ENCODE measurements around the gene CHMP2A. TPM values are rescaled to one million over a fixed set of nuclear protein-coding genes. Genes with fewer than 3 reads are reported as not detected.
A peak's percentile ranks its signal among the peaks of the same experiment; 100 is the strongest.

CHMP2A gene
- total RNA-seq, 1 experiment from 2014 or later: 109 TPM

DNA sequence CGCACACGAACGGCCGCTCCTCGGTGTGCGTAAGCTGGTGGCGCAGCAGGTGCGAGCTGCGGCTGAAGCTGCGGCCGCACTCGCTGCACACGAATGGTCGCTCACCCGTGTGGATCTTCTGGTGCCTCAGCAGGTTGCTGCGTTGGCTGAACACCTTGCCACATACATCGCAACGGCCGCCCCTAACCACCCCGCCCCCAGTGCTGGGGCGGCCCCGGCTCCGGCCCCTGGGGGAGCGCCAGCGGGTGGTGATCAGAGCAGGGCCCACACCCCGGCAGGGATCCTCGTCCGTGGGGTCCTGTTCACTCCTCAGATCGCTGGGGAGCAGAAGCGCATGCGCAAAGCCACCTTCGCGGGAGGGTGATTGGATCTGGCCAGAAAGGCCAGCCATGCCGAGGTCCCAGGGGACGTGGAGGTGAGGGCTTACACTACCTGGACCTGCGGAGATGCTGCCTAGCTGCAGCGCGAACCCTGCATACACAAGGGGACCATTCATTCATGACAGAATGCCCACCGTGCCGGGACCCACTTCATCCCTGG, 8.2 kb upstream of the CHMP2A start:
- ChIA-PET CTCF (interaction anchor here (0.8 to 3.6 kb wide), 5 partner anchors 8 to 49 kb away, joined by 3 to 20 read pairs (median 6); partner anchors contain the start of gene ZBTB45), POLR2A (interaction anchor here (0.6 to 2.6 kb wide), 5 partner anchors 9 to 43 kb away, joined by 3 to 14 read pairs (median 4); partner anchors contain the start of genes TRIM28 and ZBTB45)
- no peaks in the 10 kb centered on the region for H3K9me3 Mint-ChIP-seq
- DNase-seq (ENCODE audit: low spot score): peak; percentile 30
- no peak for ATAC-seq
- peaks cover 14% of the 10 kb centered on the region for H3K4me1 Mint-ChIP-seq
- 0 out of 2 replicates have a peak, but pooled peaks cover 3% of the 10 kb centered on the region for H3K36me3 Mint-ChIP-seq
- no peak for TF ChIP-seq ZNF138 (CRISPR knock-in tag; conservative IDR thresholded peaks at IDR 0.05)
- TF ChIP-seq E2F5 (CRISPR knock-in tag; IDR thresholded peaks at IDR 0.05): peak; percentile 22; the same call in 1 of the 2 replicates
- no peak overlapping the region for H3K27ac Mint-ChIP-seq
- peak overlapping the region; percentile 66 for H3K4me3 Mint-ChIP-seq
- peaks cover 56% of the 10 kb centered on the region for H3K27me3 Mint-ChIP-seq (ENCODE audit: low read depth)

DNA sequence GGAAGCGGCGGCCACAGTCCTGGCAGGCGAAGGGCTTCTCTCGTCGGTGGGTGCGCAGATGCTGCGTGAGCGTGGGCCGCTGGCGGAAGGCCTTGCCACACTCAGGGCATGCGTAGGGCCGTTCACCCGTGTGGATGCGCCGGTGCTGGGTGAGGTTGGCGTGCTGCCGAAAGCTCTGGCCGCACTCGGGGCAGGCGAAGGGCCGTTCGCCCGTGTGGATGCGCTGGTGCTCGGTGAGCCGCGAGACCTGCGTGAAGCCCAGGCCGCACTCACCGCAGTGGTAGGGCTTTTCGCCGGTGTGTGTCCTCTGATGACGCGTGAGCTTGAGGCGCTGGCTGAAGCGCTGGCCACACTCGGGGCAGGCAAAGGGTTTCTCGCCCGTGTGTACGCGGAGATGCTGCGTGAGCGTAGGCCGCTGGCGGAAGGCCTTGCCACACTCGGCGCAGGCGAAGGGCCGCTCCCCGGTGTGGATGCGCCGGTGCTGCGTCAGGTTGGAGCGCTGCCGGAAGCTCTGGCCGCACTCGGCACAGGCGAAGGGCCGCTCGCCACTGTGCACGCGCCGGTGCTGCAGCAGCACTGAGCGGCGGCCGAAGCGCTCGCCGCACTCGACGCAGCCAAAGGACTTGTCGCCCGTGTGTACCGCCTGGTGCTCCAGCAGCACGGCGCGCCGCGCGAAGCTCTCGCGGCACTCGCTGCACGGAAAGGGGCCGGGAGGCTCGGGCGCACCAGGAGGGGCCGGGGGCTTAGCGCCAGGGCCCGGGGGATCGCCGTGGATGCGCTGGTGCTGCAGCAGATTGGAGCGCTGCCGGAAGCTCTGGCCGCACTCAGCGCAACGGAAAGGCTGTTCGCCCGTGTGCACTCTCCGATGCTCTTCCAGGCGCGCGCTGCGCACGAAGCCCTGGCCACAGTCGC, 7.5 kb upstream of the CHMP2A start:
- H3K36me3 Mint-ChIP-seq: no peaks in the 10 kb centered on the region
- DNase-seq (ENCODE audit: low spot score) (peak; percentile 56), ATAC-seq (peak; percentile 2; the same call in 1 of the 2 replicates)
- peaks cover 19% of the 10 kb centered on the region for H3K4me1 Mint-ChIP-seq
- peak overlapping the region; percentile 66 for H3K4me3 Mint-ChIP-seq
- peaks cover 56% of the 10 kb centered on the region for H3K27me3 Mint-ChIP-seq (ENCODE audit: low read depth)
- H3K27ac Mint-ChIP-seq: no peak overlapping the region
- H3K9me3 Mint-ChIP-seq: no peaks in the 10 kb centered on the region
- ChIA-PET POLR2A (interaction anchor here (0.6 to 2.6 kb wide), 9 partner anchors 9 to 43 kb away, joined by 3 to 14 read pairs (median 4); partner anchors contain the start of genes MZF1, TRIM28 and ZBTB45), CTCF (interaction anchor here (0.8 to 3.6 kb wide), 5 partner anchors 8 to 49 kb away, joined by 3 to 20 read pairs (median 6); partner anchors contain the start of gene ZBTB45)
- TF ChIP-seq ZNF532 (CRISPR knock-in tag; IDR thresholded peaks at IDR 0.05; ENCODE audit: borderline replicate concordance): no peak
- TF ChIP-seq IRF2 (CRISPR knock-in tag; IDR thresholded peaks at IDR 0.05; ENCODE audit: borderline replicate concordance, low read depth): no peak; the same call in 1 of the 2 replicates
- no peak for TF ChIP-seq SP1 (CRISPR knock-in tag; conservative IDR thresholded peaks at IDR 0.05)
- TF ChIP-seq JUN (CRISPR knock-in tag; IDR thresholded peaks at IDR 0.05): peak; percentile 48; the same call in 1 of the 2 replicates
- TF ChIP-seq MAX (CRISPR knock-in tag; IDR thresholded peaks at IDR 0.05): peak; percentile 76
- TF ChIP-seq RORB (CRISPR knock-in tag; IDR thresholded peaks at IDR 0.05): no peak
- TF ChIP-seq, protein P1, sequence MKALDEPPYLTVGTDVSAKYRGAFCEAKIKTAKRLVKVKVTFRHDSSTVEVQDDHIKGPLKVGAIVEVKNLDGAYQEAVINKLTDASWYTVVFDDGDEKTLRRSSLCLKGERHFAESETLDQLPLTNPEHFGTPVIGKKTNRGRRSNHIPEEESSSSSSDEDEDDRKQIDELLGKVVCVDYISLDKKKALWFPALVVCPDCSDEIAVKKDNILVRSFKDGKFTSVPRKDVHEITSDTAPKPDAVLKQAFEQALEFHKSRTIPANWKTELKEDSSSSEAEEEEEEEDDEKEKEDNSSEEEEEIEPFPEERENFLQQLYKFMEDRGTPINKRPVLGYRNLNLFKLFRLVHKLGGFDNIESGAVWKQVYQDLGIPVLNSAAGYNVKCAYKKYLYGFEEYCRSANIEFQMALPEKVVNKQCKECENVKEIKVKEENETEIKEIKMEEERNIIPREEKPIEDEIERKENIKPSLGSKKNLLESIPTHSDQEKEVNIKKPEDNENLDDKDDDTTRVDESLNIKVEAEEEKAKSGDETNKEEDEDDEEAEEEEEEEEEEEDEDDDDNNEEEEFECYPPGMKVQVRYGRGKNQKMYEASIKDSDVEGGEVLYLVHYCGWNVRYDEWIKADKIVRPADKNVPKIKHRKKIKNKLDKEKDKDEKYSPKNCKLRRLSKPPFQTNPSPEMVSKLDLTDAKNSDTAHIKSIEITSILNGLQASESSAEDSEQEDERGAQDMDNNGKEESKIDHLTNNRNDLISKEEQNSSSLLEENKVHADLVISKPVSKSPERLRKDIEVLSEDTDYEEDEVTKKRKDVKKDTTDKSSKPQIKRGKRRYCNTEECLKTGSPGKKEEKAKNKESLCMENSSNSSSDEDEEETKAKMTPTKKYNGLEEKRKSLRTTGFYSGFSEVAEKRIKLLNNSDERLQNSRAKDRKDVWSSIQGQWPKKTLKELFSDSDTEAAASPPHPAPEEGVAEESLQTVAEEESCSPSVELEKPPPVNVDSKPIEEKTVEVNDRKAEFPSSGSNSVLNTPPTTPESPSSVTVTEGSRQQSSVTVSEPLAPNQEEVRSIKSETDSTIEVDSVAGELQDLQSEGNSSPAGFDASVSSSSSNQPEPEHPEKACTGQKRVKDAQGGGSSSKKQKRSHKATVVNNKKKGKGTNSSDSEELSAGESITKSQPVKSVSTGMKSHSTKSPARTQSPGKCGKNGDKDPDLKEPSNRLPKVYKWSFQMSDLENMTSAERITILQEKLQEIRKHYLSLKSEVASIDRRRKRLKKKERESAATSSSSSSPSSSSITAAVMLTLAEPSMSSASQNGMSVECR (CRISPR knock-in tag; IDR thresholded peaks at IDR 0.05; ENCODE audit: borderline replicate concordance): peak; percentile 70; the same call in 1 of the 2 replicates
- TF ChIP-seq, protein P2, sequence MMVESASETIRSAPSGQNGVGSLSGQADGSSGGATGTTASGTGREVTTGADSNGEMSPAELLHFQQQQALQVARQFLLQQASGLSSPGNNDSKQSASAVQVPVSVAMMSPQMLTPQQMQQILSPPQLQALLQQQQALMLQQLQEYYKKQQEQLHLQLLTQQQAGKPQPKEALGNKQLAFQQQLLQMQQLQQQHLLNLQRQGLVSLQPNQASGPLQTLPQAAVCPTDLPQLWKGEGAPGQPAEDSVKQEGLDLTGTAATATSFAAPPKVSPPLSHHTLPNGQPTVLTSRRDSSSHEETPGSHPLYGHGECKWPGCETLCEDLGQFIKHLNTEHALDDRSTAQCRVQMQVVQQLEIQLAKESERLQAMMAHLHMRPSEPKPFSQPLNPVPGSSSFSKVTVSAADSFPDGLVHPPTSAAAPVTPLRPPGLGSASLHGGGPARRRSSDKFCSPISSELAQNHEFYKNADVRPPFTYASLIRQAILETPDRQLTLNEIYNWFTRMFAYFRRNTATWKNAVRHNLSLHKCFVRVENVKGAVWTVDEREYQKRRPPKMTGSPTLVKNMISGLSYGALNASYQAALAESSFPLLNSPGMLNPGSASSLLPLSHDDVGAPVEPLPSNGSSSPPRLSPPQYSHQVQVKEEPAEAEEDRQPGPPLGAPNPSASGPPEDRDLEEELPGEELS (CRISPR knock-in tag; IDR thresholded peaks at IDR 0.05): peak; percentile 13; the same call in 1 of the 2 replicates
- no peak for TF ChIP-seq CREB1 (CRISPR knock-in tag; IDR thresholded peaks at IDR 0.05)
- TF ChIP-seq MYBL2 (CRISPR knock-in tag; IDR thresholded peaks at IDR 0.05): no peak
- TF ChIP-seq CBFB (CRISPR knock-in tag; IDR thresholded peaks at IDR 0.05; ENCODE audit: low read depth): no peak
- TF ChIP-seq, protein P3, sequence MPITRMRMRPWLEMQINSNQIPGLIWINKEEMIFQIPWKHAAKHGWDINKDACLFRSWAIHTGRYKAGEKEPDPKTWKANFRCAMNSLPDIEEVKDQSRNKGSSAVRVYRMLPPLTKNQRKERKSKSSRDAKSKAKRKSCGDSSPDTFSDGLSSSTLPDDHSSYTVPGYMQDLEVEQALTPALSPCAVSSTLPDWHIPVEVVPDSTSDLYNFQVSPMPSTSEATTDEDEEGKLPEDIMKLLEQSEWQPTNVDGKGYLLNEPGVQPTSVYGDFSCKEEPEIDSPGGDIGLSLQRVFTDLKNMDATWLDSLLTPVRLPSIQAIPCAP (CRISPR knock-in tag; IDR thresholded peaks at IDR 0.05): peak; percentile 36; the same call in 1 of the 2 replicates
- TF ChIP-seq TEAD1 (CRISPR knock-in tag; IDR thresholded peaks at IDR 0.05): 0 out of 2 replicates have a peak, but pooled peaks have one; percentile 56
- no peak for TF ChIP-seq USF1 (CRISPR knock-in tag; IDR thresholded peaks at IDR 0.05)
- TF ChIP-seq KAT7 (CRISPR knock-in tag; IDR thresholded peaks at IDR 0.05; ENCODE audit: borderline replicate concordance): 0 out of 2 replicates have a peak, but pooled peaks have one; percentile 36
